Transverse colon (tissue), 4 donors: ENCODE data around the gene FAM13C. TPM values are rescaled to one million over a fixed set of nuclear protein-coding genes. Genes with fewer than 3 reads are reported as not detected.

Source experiments
- DNase-seq: peaks from one replicate; pipeline ENCODE4 v3.0.0-alpha.2; 2019
- H3K27ac ChIP-seq, 4 donors: fragments of 200-600 bp; sonication (generic); 2 replicates each; pipeline ENCODE4 v1.5.1; 2016 to 2018; ENCODE audit warnings: inconsistent platforms in 4 of 4
- H3K27me3 ChIP-seq: fragments of 200-600 bp; sonication (generic); 2 replicates; pipeline ENCODE4 v1.5.1; 2017; ENCODE audit warnings: inconsistent platforms
- H3K36me3 ChIP-seq, 4 donors: fragments of 200-600 bp; sonication (generic); 2 replicates each; pipeline ENCODE4 v1.5.1; 2017 to 2019; ENCODE audit warnings: inconsistent platforms in 4 of 4
- H3K4me1 ChIP-seq, 4 donors: fragments of 200-600 bp; sonication (generic); 2 replicates each; pipeline ENCODE4 v1.5.1; 2017 to 2020; ENCODE audit warnings: inconsistent platforms in 4 of 4
- H3K4me3 ChIP-seq, 4 donors: fragments of 200-600 bp; sonication (generic); 1 replicate in 1 of 4; 2 replicates in 3 of 4; pipeline versions ENCODE4 v1.5.1 to v1.6.1; 2017 to 2019; ENCODE audit warnings: inconsistent platforms in 4 of 4
- H3K9me3 ChIP-seq, 2 donors: fragments of 200-600 bp; sonication (generic); 2 replicates each; pipeline ENCODE4 v1.5.1; 2017 to 2019; ENCODE audit warnings: inconsistent platforms in 2 of 2
- CTCF ChIP-seq, 5 experiments: fragments of 200-600 bp in 3 of 5; fragments of 450-650 bp in 2 of 5; sonication (generic) in 3 of 5; IDR thresholded peaks; 1 replicate in 2 of 5; 2 replicates in 3 of 5; pipeline ENCODE4 v1.5.1; 2016 to 2017; ENCODE audit warnings: antibody characterized with exemption in 5 of 5, inconsistent platforms in 3 of 5, mild to moderate bottlenecking in 2 of 5, moderate library complexity in 1 of 5
- EP300 ChIP-seq: sonication (generic); formaldehyde crosslinking; IDR thresholded peaks from one replicate; pipeline ENCODE4 v1.6.1; 2017; ENCODE audit warnings: antibody characterized with exemption, low read depth
- POLR2A ChIP-seq: fragments of 450-650 bp; IDR thresholded peaks from one replicate; pipeline ENCODE4 v1.6.1; 2016; ENCODE audit warnings: antibody characterized with exemption, mild to moderate bottlenecking, moderate library complexity
- POLR2AphosphoS5 ChIP-seq, 3 donors: sonication (generic); formaldehyde crosslinking; IDR thresholded peaks; one replicate each; pipeline ENCODE4 v1.6.1; 2016; ENCODE audit warnings: antibody characterized with exemption in 3 of 3
- WGBS, 2 donors: methylation state at CpG; one replicate each; pipeline ENCODE4 v1.1.5; 2018; ENCODE audit warnings: low coverage in 1 of 2; 5-methylcytosine and 5-hydroxymethylcytosine counted together
- in situ Hi-C, 4 donors: fragments of 200-750 bp; cut with MboI; loops; one replicate each; pipeline versions ENCODE4 v1.15.0 to v1.15.1; 2017; ENCODE audit warnings: low sequenced_read_pairs in 3 of 4, low pct_ligation_motif_present in 1 of 4, low pct_unique_long_range_greater_than_20kb in 1 of 4
- intact Hi-C: fragments of 100-400 bp; cut with DNase I; formaldehyde crosslinking; loops from one replicate; pipeline ENCODE4 v1.15.1; 2023; ENCODE audit warnings: low total_unique reads
- total RNA-seq, 4 donors: library from RNA; depleted of rRNA; stranded (reverse); fragments of >200 nt; gene quantifications; one replicate each; pipeline ENCODE4 v1.1.0, GENCODE V29; 2016

The FAM13C gene
- total RNA-seq, 4 donors from 2014 or later, result 5.6 to 9.7 (median 6.1) TPM

GRCh38 chr10:59336632-59337031, 25.7 kb downstream of the FAM13C start:
- in situ Hi-C loops (no loop called here), intact Hi-C loops (no loop called here)
- Histone ChIP-seq H3K36me3 (no peaks in the 10 kb centered on the region), H3K27ac (peak overlapping the region; percentile 22 to 66 (median 56)), H3K9me3 (no peaks in the 10 kb centered on the region), H3K4me3 (no peak overlapping the region), H3K27me3 (no peaks in the 10 kb centered on the region), H3K4me1 (peaks cover 9 to 29% (median 14%) of the 10 kb centered on the region in 4 donors)
- TF ChIP-seq CTCF (IDR thresholded peaks at IDR 0.05) (no peak), POLR2A (no peak), POLR2AphosphoS5 (IDR thresholded peaks at IDR 0.05) (no peak), EP300 (no peak)
- 23 to 31% methylated on average over 2 of the region's 2 CpGs for WGBS, 2 donors
- no peak for DNase-seq

GRCh38 chr10:59335497-59335896, 26.9 kb downstream of the FAM13C start:
- intact Hi-C loops, result no loop called here
- Histone ChIP-seq H3K4me1 (peaks cover 9 to 29% (median 14%) of the 10 kb centered on the region in 4 donors), H3K4me3 (no peak overlapping the region), H3K27ac (no peak overlapping the region), H3K9me3 (no peaks in the 10 kb centered on the region), H3K36me3 (no peaks in the 10 kb centered on the region), H3K27me3 (no peaks in the 10 kb centered on the region)
- no peak for DNase-seq
- in situ Hi-C loops, result no loop called here
- WGBS, 2 donors, result 86% methylated on average over 2 of the region's 2 CpGs
- TF ChIP-seq POLR2A (no peak), POLR2AphosphoS5 (IDR thresholded peaks at IDR 0.05) (no peak), EP300 (no peak), CTCF (IDR thresholded peaks at IDR 0.05) (no peak)

- 43 to 67% methylated on average over 1 of the region's 1 CpG for WGBS, 2 donors
- in situ Hi-C loops (no loop called here), intact Hi-C loops (no loop called here)
- no peaks in the 10 kb centered on the region for H3K9me3 ChIP-seq
- no peaks in the 10 kb centered on the region for H3K36me3 ChIP-seq
- DNase-seq, result no peak
- H3K4me1 ChIP-seq, result peaks cover 9 to 29% (median 15%) of the 10 kb centered on the region in 4 donors
- no peak overlapping the region for H3K4me3 ChIP-seq
- no peaks in the 10 kb centered on the region for H3K27me3 ChIP-seq
- TF ChIP-seq EP300 (no peak), POLR2AphosphoS5 (IDR thresholded peaks at IDR 0.05) (no peak), CTCF (IDR thresholded peaks at IDR 0.05) (no peak), POLR2A (no peak)
- H3K27ac ChIP-seq, result peak overlapping the region in 1 of 4 donors; percentile 12
These were observed 28.6 kb downstream of the FAM13C start for GRCh38 chr10:59333701-59334100.

- peaks cover 9 to 26% (median 14%) of the 10 kb centered on the region in 4 donors for H3K4me1 ChIP-seq
- no peaks in the 10 kb centered on the region for H3K27me3 ChIP-seq
- intact Hi-C loops (no loop called here), in situ Hi-C loops (no loop called here)
- H3K36me3 ChIP-seq, result no peaks in the 10 kb centered on the region
- H3K4me3 ChIP-seq, result no peak overlapping the region
- no peaks in the 10 kb centered on the region for H3K9me3 ChIP-seq
- DNase-seq, result no peak
- no peak for TF ChIP-seq POLR2A
- no peak for TF ChIP-seq CTCF (IDR thresholded peaks at IDR 0.05)
- TF ChIP-seq POLR2AphosphoS5 (IDR thresholded peaks at IDR 0.05), result no peak
- TF ChIP-seq EP300, result no peak
- no peak overlapping the region for H3K27ac ChIP-seq
These were observed 29.8 kb downstream of the FAM13C start for GRCh38 chr10:59332581-59332980.
